ENCODE data around the gene ATXN1.

ATXN1 gene

DNA sequence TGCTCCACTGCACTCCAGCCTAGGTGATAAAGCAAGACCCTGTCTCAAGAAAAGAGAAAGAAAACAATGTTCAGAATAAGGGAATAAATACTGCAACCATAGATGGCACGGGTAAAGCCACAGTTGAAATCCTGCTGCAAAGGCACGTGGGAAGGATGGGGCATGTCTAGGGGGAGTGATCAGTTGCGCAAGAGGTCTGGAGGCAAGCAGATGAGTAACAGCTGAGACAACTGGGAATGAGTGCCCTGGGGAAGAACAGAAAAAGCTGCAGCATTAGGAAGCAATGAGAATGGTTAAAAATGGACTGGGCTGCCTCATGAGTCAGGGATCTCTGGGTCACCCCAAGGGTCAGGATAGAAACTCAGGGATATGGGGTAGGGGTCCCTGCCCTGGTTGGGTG, 426.6 kb downstream of the ATXN1 start:
- peak; percentile 11 for ATAC-seq
- TF ChIP-seq CSDC2 (CRISPR knock-in tag; IDR thresholded peaks at IDR 0.05) = no peak
- TF ChIP-seq, protein P1, sequence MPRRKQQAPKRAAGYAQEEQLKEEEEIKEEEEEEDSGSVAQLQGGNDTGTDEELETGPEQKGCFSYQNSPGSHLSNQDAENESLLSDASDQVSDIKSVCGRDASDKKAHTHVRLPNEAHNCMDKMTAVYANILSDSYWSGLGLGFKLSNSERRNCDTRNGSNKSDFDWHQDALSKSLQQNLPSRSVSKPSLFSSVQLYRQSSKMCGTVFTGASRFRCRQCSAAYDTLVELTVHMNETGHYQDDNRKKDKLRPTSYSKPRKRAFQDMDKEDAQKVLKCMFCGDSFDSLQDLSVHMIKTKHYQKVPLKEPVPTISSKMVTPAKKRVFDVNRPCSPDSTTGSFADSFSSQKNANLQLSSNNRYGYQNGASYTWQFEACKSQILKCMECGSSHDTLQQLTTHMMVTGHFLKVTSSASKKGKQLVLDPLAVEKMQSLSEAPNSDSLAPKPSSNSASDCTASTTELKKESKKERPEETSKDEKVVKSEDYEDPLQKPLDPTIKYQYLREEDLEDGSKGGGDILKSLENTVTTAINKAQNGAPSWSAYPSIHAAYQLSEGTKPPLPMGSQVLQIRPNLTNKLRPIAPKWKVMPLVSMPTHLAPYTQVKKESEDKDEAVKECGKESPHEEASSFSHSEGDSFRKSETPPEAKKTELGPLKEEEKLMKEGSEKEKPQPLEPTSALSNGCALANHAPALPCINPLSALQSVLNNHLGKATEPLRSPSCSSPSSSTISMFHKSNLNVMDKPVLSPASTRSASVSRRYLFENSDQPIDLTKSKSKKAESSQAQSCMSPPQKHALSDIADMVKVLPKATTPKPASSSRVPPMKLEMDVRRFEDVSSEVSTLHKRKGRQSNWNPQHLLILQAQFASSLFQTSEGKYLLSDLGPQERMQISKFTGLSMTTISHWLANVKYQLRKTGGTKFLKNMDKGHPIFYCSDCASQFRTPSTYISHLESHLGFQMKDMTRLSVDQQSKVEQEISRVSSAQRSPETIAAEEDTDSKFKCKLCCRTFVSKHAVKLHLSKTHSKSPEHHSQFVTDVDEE (CRISPR knock-in tag; IDR thresholded peaks at IDR 0.05) = no peak
- TF ChIP-seq ZFP3 (CRISPR knock-in tag; IDR thresholded peaks at IDR 0.05) = no peak
- TF ChIP-seq, protein P2, sequence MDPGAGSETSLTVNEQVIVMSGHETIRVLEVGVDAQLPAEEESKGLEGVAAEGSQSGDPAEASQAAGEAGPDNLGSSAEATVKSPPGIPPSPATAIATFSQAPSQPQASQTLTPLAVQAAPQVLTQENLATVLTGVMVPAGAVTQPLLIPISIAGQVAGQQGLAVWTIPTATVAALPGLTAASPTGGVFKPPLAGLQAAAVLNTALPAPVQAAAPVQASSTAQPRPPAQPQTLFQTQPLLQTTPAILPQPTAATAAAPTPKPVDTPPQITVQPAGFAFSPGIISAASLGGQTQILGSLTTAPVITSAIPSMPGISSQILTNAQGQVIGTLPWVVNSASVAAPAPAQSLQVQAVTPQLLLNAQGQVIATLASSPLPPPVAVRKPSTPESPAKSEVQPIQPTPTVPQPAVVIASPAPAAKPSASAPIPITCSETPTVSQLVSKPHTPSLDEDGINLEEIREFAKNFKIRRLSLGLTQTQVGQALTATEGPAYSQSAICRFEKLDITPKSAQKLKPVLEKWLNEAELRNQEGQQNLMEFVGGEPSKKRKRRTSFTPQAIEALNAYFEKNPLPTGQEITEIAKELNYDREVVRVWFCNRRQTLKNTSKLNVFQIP (CRISPR knock-in tag; IDR thresholded peaks at IDR 0.05; ENCODE audit: borderline replicate concordance, low read depth) = no peak
- TF ChIP-seq, protein P3, sequence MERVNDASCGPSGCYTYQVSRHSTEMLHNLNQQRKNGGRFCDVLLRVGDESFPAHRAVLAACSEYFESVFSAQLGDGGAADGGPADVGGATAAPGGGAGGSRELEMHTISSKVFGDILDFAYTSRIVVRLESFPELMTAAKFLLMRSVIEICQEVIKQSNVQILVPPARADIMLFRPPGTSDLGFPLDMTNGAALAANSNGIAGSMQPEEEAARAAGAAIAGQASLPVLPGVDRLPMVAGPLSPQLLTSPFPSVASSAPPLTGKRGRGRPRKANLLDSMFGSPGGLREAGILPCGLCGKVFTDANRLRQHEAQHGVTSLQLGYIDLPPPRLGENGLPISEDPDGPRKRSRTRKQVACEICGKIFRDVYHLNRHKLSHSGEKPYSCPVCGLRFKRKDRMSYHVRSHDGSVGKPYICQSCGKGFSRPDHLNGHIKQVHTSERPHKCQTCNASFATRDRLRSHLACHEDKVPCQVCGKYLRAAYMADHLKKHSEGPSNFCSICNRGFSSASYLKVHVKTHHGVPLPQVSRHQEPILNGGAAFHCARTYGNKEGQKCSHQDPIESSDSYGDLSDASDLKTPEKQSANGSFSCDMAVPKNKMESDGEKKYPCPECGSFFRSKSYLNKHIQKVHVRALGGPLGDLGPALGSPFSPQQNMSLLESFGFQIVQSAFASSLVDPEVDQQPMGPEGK (CRISPR knock-in tag; IDR thresholded peaks at IDR 0.05; ENCODE audit: borderline replicate concordance) = no peak
- no peak for TF ChIP-seq BACH2 (CRISPR knock-in tag; IDR thresholded peaks at IDR 0.05; ENCODE audit: borderline replicate concordance)
- TF ChIP-seq ISL1 (CRISPR knock-in tag; IDR thresholded peaks at IDR 0.05) = no peak
- TF ChIP-seq ESRRG (CRISPR knock-in tag; IDR thresholded peaks at IDR 0.05) = no peak
- no peak for TF ChIP-seq ZFP30 (CRISPR knock-in tag; IDR thresholded peaks at IDR 0.05)
- TF ChIP-seq, protein P4, sequence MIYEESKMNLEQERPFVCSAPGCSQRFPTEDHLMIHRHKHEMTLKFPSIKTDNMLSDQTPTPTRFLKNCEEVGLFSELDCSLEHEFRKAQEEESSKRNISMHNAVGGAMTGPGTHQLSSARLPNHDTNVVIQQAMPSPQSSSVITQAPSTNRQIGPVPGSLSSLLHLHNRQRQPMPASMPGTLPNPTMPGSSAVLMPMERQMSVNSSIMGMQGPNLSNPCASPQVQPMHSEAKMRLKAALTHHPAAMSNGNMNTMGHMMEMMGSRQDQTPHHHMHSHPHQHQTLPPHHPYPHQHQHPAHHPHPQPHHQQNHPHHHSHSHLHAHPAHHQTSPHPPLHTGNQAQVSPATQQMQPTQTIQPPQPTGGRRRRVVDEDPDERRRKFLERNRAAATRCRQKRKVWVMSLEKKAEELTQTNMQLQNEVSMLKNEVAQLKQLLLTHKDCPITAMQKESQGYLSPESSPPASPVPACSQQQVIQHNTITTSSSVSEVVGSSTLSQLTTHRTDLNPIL (CRISPR knock-in tag; IDR thresholded peaks at IDR 0.05; ENCODE audit: low read depth) = no peak
- no peak for TF ChIP-seq ZC3H10 (CRISPR knock-in tag; IDR thresholded peaks at IDR 0.05)
- TF ChIP-seq TCF4 (CRISPR knock-in tag; IDR thresholded peaks at IDR 0.05; ENCODE audit: borderline replicate concordance) = no peak
- TF ChIP-seq SNAI2 (CRISPR knock-in tag; IDR thresholded peaks at IDR 0.05) = no peak
- TF ChIP-seq OSR1 (CRISPR knock-in tag; IDR thresholded peaks at IDR 0.05) = no peak

DNA sequence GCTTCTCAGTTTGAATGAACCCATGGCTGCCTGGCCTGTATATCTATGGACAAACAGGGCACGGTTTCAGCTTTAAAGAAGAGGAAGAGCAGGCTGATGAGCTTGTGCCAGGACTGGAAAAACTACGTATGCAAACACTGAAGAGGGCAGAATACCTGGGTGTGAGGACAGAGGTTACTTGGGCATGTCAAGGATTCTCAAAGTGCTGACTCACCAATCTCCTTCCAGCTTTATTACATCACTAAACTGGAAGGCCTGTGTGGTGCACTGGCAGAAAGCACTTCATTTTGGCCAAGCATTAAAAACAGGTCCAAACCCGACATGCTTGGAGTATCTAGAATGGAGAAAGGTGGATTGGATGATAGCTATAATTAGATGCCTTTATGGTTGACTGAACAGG, 427.7 kb downstream of the ATXN1 start:
- peak; percentile 7; the same call in 1 of the 3 replicates for ATAC-seq
- TF ChIP-seq ESRRG (CRISPR knock-in tag; IDR thresholded peaks at IDR 0.05) (no peak), GLIS3 (CRISPR knock-in tag; IDR thresholded peaks at IDR 0.05) (no peak), ARNTL (CRISPR knock-in tag; IDR thresholded peaks at IDR 0.05; ENCODE audit: borderline replicate concordance, low read depth) (no peak), BACH2 (CRISPR knock-in tag; IDR thresholded peaks at IDR 0.05; ENCODE audit: borderline replicate concordance) (no peak), ISL1 (CRISPR knock-in tag; IDR thresholded peaks at IDR 0.05) (no peak), SNAI2 (CRISPR knock-in tag; IDR thresholded peaks at IDR 0.05) (no peak), ZNF8 (CRISPR knock-in tag; IDR thresholded peaks at IDR 0.05) (no peak), ZNF70 (CRISPR knock-in tag; IDR thresholded peaks at IDR 0.05) (no peak), ZC3H10 (CRISPR knock-in tag; IDR thresholded peaks at IDR 0.05) (no peak), ZNF565 (CRISPR knock-in tag; conservative IDR thresholded peaks at IDR 0.05; ENCODE audit: low read depth) (no peak), ZFP30 (CRISPR knock-in tag; IDR thresholded peaks at IDR 0.05) (no peak), TCF4 (CRISPR knock-in tag; IDR thresholded peaks at IDR 0.05; ENCODE audit: borderline replicate concordance) (no peak), OSR1 (CRISPR knock-in tag; IDR thresholded peaks at IDR 0.05) (no peak), CSDC2 (CRISPR knock-in tag; IDR thresholded peaks at IDR 0.05) (no peak), TOX (CRISPR knock-in tag; IDR thresholded peaks at IDR 0.05; ENCODE audit: borderline replicate concordance) (no peak)
- TF ChIP-seq, protein P4 (CRISPR knock-in tag; IDR thresholded peaks at IDR 0.05; ENCODE audit: low read depth) = no peak
- TF ChIP-seq, protein P5, sequence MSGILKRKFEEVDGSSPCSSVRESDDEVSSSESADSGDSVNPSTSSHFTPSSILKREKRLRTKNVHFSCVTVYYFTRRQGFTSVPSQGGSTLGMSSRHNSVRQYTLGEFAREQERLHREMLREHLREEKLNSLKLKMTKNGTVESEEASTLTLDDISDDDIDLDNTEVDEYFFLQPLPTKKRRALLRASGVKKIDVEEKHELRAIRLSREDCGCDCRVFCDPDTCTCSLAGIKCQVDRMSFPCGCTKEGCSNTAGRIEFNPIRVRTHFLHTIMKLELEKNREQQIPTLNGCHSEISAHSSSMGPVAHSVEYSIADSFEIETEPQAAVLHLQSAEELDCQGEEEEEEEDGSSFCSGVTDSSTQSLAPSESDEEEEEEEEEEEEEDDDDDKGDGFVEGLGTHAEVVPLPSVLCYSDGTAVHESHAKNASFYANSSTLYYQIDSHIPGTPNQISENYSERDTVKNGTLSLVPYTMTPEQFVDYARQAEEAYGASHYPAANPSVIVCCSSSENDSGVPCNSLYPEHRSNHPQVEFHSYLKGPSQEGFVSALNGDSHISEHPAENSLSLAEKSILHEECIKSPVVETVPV (CRISPR knock-in tag; IDR thresholded peaks at IDR 0.05) = no peak
- TF ChIP-seq, protein P3 (CRISPR knock-in tag; IDR thresholded peaks at IDR 0.05; ENCODE audit: borderline replicate concordance) = no peak
- TF ChIP-seq, protein P1 (CRISPR knock-in tag; IDR thresholded peaks at IDR 0.05) = no peak
